CD4-positive, alpha-beta memory T cell (primary cell): ENCODE measurements around the gene FAM204A. TPM values are rescaled to one million over a fixed set of nuclear protein-coding genes. Genes with fewer than 3 reads are reported as not detected.
A peak's percentile ranks its signal among the peaks of the same experiment; 100 is the strongest.

Experiments
- CTCF ChIA-PET: fragments of 350-600 bp; sonication (Branson Sonifier 250); formaldehyde crosslinking; loops from one replicate; lab custom pipeline; 2021; ENCODE audit warnings: inconsistent platforms; ENCODE audit not compliant: partially characterized antibody; lab: Charles Lee
- POLR2A ChIA-PET: fragments of 350-600 bp; sonication (Branson Sonifier 250); formaldehyde crosslinking; loops from one replicate; lab custom pipeline; 2021; ENCODE audit not compliant: partially characterized antibody; lab: Charles Lee
- DNase-seq, 5 donors: peaks; one replicate each; pipeline versions ENCODE4 v3.0.0 to v3.0.0-alpha.2; 2020 to 2022; ENCODE audit warnings: mixed read lengths in 1 of 5
- H3K27ac ChIP-seq: one replicate; pipeline ENCODE4 v1.7.0; 2013; ENCODE audit warnings: low read depth, low read length
- H3K27me3 ChIP-seq: 2 replicates; pipeline ENCODE4 v1.7.0; 2013; ENCODE audit warnings: mild to moderate bottlenecking, low read length, moderate library complexity; ENCODE audit not compliant: insufficient read depth
- H3K36me3 ChIP-seq: 2 replicates; pipeline ENCODE4 v1.7.0; 2013; ENCODE audit warnings: mild to moderate bottlenecking, low read length, moderate library complexity; ENCODE audit not compliant: insufficient read depth
- H3K4me1 ChIP-seq: 2 replicates; pipeline ENCODE4 v1.7.0; 2013; ENCODE audit warnings: mild to moderate bottlenecking, low read length, moderate library complexity; ENCODE audit not compliant: insufficient read depth
- H3K4me3 ChIP-seq, 2 donors: one replicate each; pipeline ENCODE4 v1.7.0; 2013; ENCODE audit warnings: low read length in 2 of 2, mild to moderate bottlenecking in 1 of 2
- H3K9me3 ChIP-seq, 2 donors: one replicate each; pipeline ENCODE4 v1.7.0; 2013; ENCODE audit warnings: low read length in 2 of 2, control low read depth in 1 of 2; ENCODE audit not compliant: control insufficient read depth in 1 of 2
- H3K27ac Mint-ChIP-seq, 7 donors: one replicate each; pipeline ENCODE4 v1.8.0; 2020 to 2021; ENCODE audit warnings: mixed read lengths in 7 of 7, mild to moderate bottlenecking in 6 of 7, inconsistent platforms in 3 of 7, moderate library complexity in 3 of 7
- H3K27me3 Mint-ChIP-seq, 2 donors: one replicate each; pipeline ENCODE4 v1.8.0; 2020 to 2021; ENCODE audit warnings: mixed read lengths in 2 of 2
- H3K36me3 Mint-ChIP-seq, 2 donors: one replicate each; pipeline ENCODE4 v1.8.0; 2020 to 2021; ENCODE audit warnings: mixed read lengths in 2 of 2, inconsistent platforms in 1 of 2, mild to moderate bottlenecking in 1 of 2
- H3K4me1 Mint-ChIP-seq, 4 donors: one replicate each; pipeline ENCODE4 v1.8.0; 2020 to 2021; ENCODE audit warnings: mixed read lengths in 4 of 4, mild to moderate bottlenecking in 1 of 4
- H3K4me3 Mint-ChIP-seq, 8 donors: one replicate each; pipeline ENCODE4 v1.8.0; 2020 to 2021; ENCODE audit warnings: mixed read lengths in 8 of 8, mild to moderate bottlenecking in 7 of 8, moderate library complexity in 6 of 8, inconsistent platforms in 3 of 8
- H3K9me3 Mint-ChIP-seq, 8 donors: one replicate each; pipeline ENCODE4 v1.8.0; 2020 to 2021; ENCODE audit warnings: mixed read lengths in 8 of 8, mild to moderate bottlenecking in 5 of 8, inconsistent platforms in 3 of 8, moderate library complexity in 1 of 8
- intact Hi-C: fragments of 100-400 bp; cut with micrococcal nuclease; formaldehyde crosslinking; loops from one replicate; pipeline ENCODE4 v1.15.1; 2023
- polyA plus RNA-seq, 2 donors: library from polyadenylated mRNA; unstranded; fragments of 300-500 nt; fragmentation: Illumina TruSeq; gene quantifications; one replicate each; pipeline ENCODE4 v1.2.3, GENCODE V29; 2021
- total RNA-seq, 2 experiments: library from RNA; stranded (reverse); gene quantifications; one replicate each; pipeline ENCODE4 v1.2.3, GENCODE V29; 2021

Gene FAM204A
- total and polyA plus RNA-seq, 4 experiments from 2014 or later, result 64.3 to 205 (median 86.9) TPM

GRCh38 chr10:118314882-118315281 lies 27.2 kb downstream of the FAM204A start:
- Mint-ChIP-seq H3K4me1 (peaks cover 0 to 1% (median 0%) of the 10 kb centered on the region in 4 donors), H3K27ac (no peak overlapping the region), H3K36me3 (peaks cover 28 to 52% of the 10 kb centered on the region in 2 donors), H3K27me3 (no peaks in the 10 kb centered on the region), H3K9me3 (no peaks in the 10 kb centered on the region), H3K4me3 (no peak overlapping the region)
- Histone ChIP-seq H3K27me3 (no peaks in the 10 kb centered on the region), H3K36me3 (peaks cover 10% of the 10 kb centered on the region), H3K4me1 (no peaks in the 10 kb centered on the region), H3K9me3 (no peaks in the 10 kb centered on the region), H3K27ac (no peak overlapping the region), H3K4me3 (no peak overlapping the region)
- CTCF ChIA-PET, result no interaction called here
- no peak for DNase-seq
- intact Hi-C loops, result no loop called here
- POLR2A ChIA-PET, result no interaction called here

GRCh38 chr10:118311505-118311904 lies 30.6 kb downstream of the FAM204A start:
- Mint-ChIP-seq H3K27ac (peak overlapping the region in 1 of 7 donors; percentile 66), H3K4me1 (no peaks in the 10 kb centered on the region), H3K9me3 (no peaks in the 10 kb centered on the region), H3K36me3 (peaks cover 45 to 58% of the 10 kb centered on the region in 2 donors), H3K4me3 (no peak overlapping the region), H3K27me3 (no peaks in the 10 kb centered on the region)
- H3K4me3 ChIP-seq, result no peak overlapping the region
- H3K36me3 ChIP-seq, result peaks cover 22% of the 10 kb centered on the region
- CTCF ChIA-PET, result no interaction called here
- intact Hi-C loops, result no loop called here
- H3K27ac ChIP-seq, result no peak overlapping the region
- no peaks in the 10 kb centered on the region for H3K9me3 ChIP-seq
- no peak for DNase-seq
- no peaks in the 10 kb centered on the region for H3K4me1 ChIP-seq
- no peaks in the 10 kb centered on the region for H3K27me3 ChIP-seq
- POLR2A ChIA-PET, result no interaction called here

- ChIA-PET POLR2A (no interaction called here), CTCF (no interaction called here)
- Mint-ChIP-seq H3K4me1 (no peaks in the 10 kb centered on the region), H3K4me3 (no peak overlapping the region), H3K36me3 (peaks cover 50 to 60% of the 10 kb centered on the region in 2 donors), H3K27me3 (no peaks in the 10 kb centered on the region), H3K9me3 (no peaks in the 10 kb centered on the region), H3K27ac (peak overlapping the region in 1 of 7 donors; percentile 53)
- intact Hi-C loops, result no loop called here
- no peak for DNase-seq
- Histone ChIP-seq H3K4me3 (no peak overlapping the region), H3K4me1 (no peaks in the 10 kb centered on the region), H3K36me3 (peaks cover 22% of the 10 kb centered on the region), H3K27me3 (no peaks in the 10 kb centered on the region), H3K27ac (no peak overlapping the region), H3K9me3 (no peaks in the 10 kb centered on the region)
Measured at GRCh38 chr10:118310822-118311221, 31.3 kb downstream of the FAM204A start.

DNA sequence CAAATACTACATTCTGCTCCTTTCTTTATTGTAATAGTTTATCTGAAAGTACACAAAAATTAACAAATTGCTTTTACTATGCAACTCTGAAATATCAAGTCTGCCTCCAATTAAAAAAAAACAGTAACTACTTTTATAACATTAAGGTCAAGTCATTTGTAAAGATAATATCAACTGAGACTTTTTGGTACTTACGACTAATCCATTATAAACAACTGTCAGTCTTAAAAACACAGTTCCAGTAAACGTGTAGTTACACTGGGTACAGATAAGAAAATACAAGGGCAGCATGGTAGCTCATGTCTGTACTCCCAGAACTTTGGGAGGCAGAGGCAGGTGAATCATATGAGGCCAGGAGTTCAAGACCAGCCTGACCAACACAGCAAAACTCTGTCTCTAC lies 32.2 kb downstream of the FAM204A start:
- H3K27ac ChIP-seq, result no peak overlapping the region
- peaks cover 22% of the 10 kb centered on the region for H3K36me3 ChIP-seq
- ChIA-PET POLR2A (no interaction called here), CTCF (no interaction called here)
- no peaks in the 10 kb centered on the region for H3K27me3 ChIP-seq
- Mint-ChIP-seq H3K4me1 (no peaks in the 10 kb centered on the region), H3K9me3 (no peaks in the 10 kb centered on the region), H3K27ac (peak overlapping the region in 1 of 7 donors; percentile 55), H3K4me3 (no peak overlapping the region), H3K36me3 (peaks cover 55 to 68% of the 10 kb centered on the region in 2 donors), H3K27me3 (no peaks in the 10 kb centered on the region)
- H3K4me1 ChIP-seq, result no peaks in the 10 kb centered on the region
- DNase-seq, result no peak
- intact Hi-C loops, result no loop called here
- H3K9me3 ChIP-seq, result no peaks in the 10 kb centered on the region
- H3K4me3 ChIP-seq, result no peak overlapping the region

DNA sequence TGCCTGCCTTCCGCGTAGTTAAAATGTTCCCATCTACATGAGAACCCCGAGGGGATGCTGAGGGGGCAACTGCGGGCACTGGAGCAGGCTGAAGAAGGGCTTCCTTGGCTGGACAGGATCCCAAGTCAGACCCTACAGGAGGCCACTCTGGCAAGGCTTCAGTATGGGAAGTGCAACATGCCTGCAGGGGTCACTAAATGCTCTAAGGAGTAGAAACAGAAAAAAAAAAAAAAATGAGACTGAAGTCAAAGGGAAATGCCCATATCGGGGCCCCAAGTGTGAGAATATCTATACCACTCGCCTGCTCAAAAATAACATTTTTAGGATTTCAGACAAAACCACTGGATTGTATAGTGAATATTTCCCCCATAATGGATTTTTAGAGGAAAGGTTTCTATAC lies 33.5 kb downstream of the FAM204A start:
- Histone ChIP-seq H3K27ac (no peak overlapping the region), H3K27me3 (no peaks in the 10 kb centered on the region), H3K36me3 (peaks cover 22% of the 10 kb centered on the region), H3K9me3 (no peaks in the 10 kb centered on the region), H3K4me3 (no peak overlapping the region), H3K4me1 (no peaks in the 10 kb centered on the region)
- no peak overlapping the region for H3K4me3 Mint-ChIP-seq
- ChIA-PET POLR2A (no interaction called here), CTCF (no interaction called here)
- no peak for DNase-seq
- no peaks in the 10 kb centered on the region for H3K27me3 Mint-ChIP-seq
- H3K27ac Mint-ChIP-seq, result peak overlapping the region in 1 of 7 donors; percentile 30
- H3K4me1 Mint-ChIP-seq, result peaks cover 0 to 4% (median under 1%) of the 10 kb centered on the region in 4 donors
- no peaks in the 10 kb centered on the region for H3K9me3 Mint-ChIP-seq
- H3K36me3 Mint-ChIP-seq, result peaks cover 57 to 66% of the 10 kb centered on the region in 2 donors
- intact Hi-C loops, result no loop called here

DNA sequence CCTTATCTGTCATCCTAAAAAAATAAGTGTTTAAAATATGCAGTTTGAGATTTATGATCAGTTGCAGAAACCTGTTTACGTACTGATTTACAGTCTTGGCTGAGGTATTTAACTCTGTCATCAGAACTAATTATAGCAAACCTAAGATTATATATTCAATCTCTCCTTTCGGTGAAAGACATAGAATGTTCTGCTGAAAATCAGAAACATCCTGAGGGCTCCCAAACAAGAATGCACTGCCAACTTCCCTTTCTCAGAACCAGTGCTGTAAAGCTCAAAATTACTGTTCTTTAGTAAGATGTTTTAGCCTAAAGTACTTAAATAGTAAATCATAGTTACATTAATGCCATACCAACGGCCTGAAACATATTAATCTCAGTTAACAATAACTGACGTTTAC lies 34.3 kb downstream of the FAM204A start:
- Histone ChIP-seq H3K27me3 (no peaks in the 10 kb centered on the region), H3K4me3 (no peak overlapping the region), H3K36me3 (peaks cover 22% of the 10 kb centered on the region), H3K9me3 (no peaks in the 10 kb centered on the region), H3K27ac (no peak overlapping the region), H3K4me1 (no peaks in the 10 kb centered on the region)
- H3K36me3 Mint-ChIP-seq, result peaks cover 57 to 59% of the 10 kb centered on the region in 2 donors
- H3K27ac Mint-ChIP-seq, result no peak overlapping the region
- intact Hi-C loops, result no loop called here
- peaks cover 0 to 4% (median under 1%) of the 10 kb centered on the region in 4 donors for H3K4me1 Mint-ChIP-seq
- POLR2A ChIA-PET, result no interaction called here
- no peaks in the 10 kb centered on the region for H3K27me3 Mint-ChIP-seq
- CTCF ChIA-PET, result no interaction called here
- DNase-seq, result no peak
- no peaks in the 10 kb centered on the region for H3K9me3 Mint-ChIP-seq
- H3K4me3 Mint-ChIP-seq, result no peak overlapping the region

DNA sequence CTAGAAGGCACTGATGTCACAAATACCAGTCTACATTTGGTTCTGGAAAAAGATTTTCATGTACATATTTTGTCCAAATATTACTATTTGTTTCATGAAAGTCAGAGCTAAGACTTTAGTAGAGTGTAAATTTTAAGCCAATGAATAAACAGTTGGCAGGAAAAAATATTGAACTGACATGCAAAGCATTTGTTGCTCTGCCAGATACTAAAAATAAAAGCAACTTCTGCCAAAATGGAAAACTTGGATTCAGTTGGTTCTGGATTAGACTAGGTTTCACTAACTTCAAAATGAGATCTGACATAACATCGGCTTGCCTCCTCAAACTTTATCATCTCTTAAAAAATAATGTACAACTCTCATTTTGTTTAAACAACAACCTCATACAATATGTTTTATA lies 34.9 kb downstream of the FAM204A start:
- no peak overlapping the region for H3K4me3 Mint-ChIP-seq
- H3K27ac Mint-ChIP-seq, result no peak overlapping the region
- Histone ChIP-seq H3K9me3 (no peaks in the 10 kb centered on the region), H3K27me3 (no peaks in the 10 kb centered on the region), H3K4me3 (no peak overlapping the region), H3K27ac (no peak overlapping the region), H3K36me3 (peaks cover 22% of the 10 kb centered on the region), H3K4me1 (no peaks in the 10 kb centered on the region)
- H3K4me1 Mint-ChIP-seq, result peaks cover 0 to 4% (median under 1%) of the 10 kb centered on the region in 4 donors
- ChIA-PET POLR2A (no interaction called here), CTCF (no interaction called here)
- peaks cover 50 to 54% of the 10 kb centered on the region in 2 donors for H3K36me3 Mint-ChIP-seq
- H3K9me3 Mint-ChIP-seq, result no peaks in the 10 kb centered on the region
- intact Hi-C loops, result no loop called here
- no peak for DNase-seq
- no peaks in the 10 kb centered on the region for H3K27me3 Mint-ChIP-seq

- intact Hi-C loops, result no loop called here
- H3K27ac Mint-ChIP-seq, result no peak overlapping the region
- no peaks in the 10 kb centered on the region for H3K27me3 ChIP-seq
- no peak overlapping the region for H3K27ac ChIP-seq
- H3K9me3 Mint-ChIP-seq, result no peaks in the 10 kb centered on the region
- no peaks in the 10 kb centered on the region for H3K4me1 ChIP-seq
- peaks cover 15% of the 10 kb centered on the region for H3K36me3 ChIP-seq
- ChIA-PET CTCF (no interaction called here), POLR2A (no interaction called here)
- H3K4me3 Mint-ChIP-seq, result no peak overlapping the region
- H3K27me3 Mint-ChIP-seq, result no peaks in the 10 kb centered on the region
- DNase-seq, result no peak
- no peaks in the 10 kb centered on the region for H3K9me3 ChIP-seq
- peaks cover 39 to 40% of the 10 kb centered on the region in 2 donors for H3K36me3 Mint-ChIP-seq
- H3K4me3 ChIP-seq, result no peak overlapping the region
- H3K4me1 Mint-ChIP-seq, result peaks cover 0 to 4% (median under 1%) of the 10 kb centered on the region in 4 donors
Measured at GRCh38 chr10:118305730-118306129, 36.4 kb downstream of the FAM204A start.
